OCI-LY3 (cell line): ENCODE data around the gene MYOD1.

ENCODE experiments used
- CTCF ChIP-seq: fragments of 200-600, 300-600 bp; sonication (generic); IDR thresholded peaks from 2 replicates; pipeline ENCODE4 v1.5.1; 2014; ENCODE audit warnings: antibody characterized with exemption, low read length, low read depth
- EZH2phosphoT487 ChIP-seq: fragments of 200-600 bp; shearing (Covaris generic); IDR thresholded peaks from 2 replicates; pipeline ENCODE4 v1.6.1; 2018; ENCODE audit warnings: antibody characterized with exemption, mixed run types, low read depth

GRCh38 chr11:17700991-17701390 is 18.4 kb upstream of the MYOD1 start:
- TF ChIP-seq CTCF (no peak), EZH2phosphoT487 (no peak)
